Gastrocnemius medialis (tissue), 4 donors: ENCODE data around the gene ABTB2.

Experiments used
- CTCF ChIP-seq, 5 experiments: fragments of 450-650 bp in 3 of 5; fragments of 200-600 bp in 2 of 5; sonication (generic) in 2 of 5; IDR thresholded peaks in 4 of 5; conservative IDR thresholded peaks in 1 of 5; 1 replicate in 4 of 5; 2 replicates in 1 of 5; pipeline ENCODE4 v1.5.1; 2016 to 2019; ENCODE audit warnings: antibody characterized with exemption in 5 of 5, mild to moderate bottlenecking in 3 of 5, moderate library complexity in 3 of 5
- POLR2A ChIP-seq, 2 donors: fragments of 450-650 bp; IDR thresholded peaks; one replicate each; pipeline ENCODE4 v1.6.1; 2017; ENCODE audit warnings: antibody characterized with exemption in 2 of 2, mild to moderate bottlenecking in 2 of 2, moderate library complexity in 2 of 2

- no peak for TF ChIP-seq CTCF (IDR thresholded peaks at IDR 0.05 in 4 of 5, conservative IDR thresholded peaks at IDR 0.05 in 1 of 5)
- TF ChIP-seq POLR2A (IDR thresholded peaks at IDR 0.05) = no peak
Measured at GRCh38 chr11:34136420-34136819, 221.4 kb downstream of the ABTB2 start.
